GM18519 (cell line): ENCODE data around the gene KDM2A.

ENCODE experiments used
- ATAC-seq: cut with Tn5 transposase; IDR thresholded peaks from one replicate; pipeline ENCODE4 v1.9.1; 2021; ENCODE audit warnings: mild to moderate bottlenecking, moderate library complexity; ENCODE audit not compliant: unreplicated experiment, low FRiP score

The KDM2A gene

GRCh38 chr11:67295846-67296245, 176.8 kb downstream of the KDM2A start:
- ATAC-seq: no peak

- no peak for ATAC-seq
These were observed 179.7 kb downstream of the KDM2A start for GRCh38 chr11:67298786-67299185.

GRCh38 chr11:67299471-67300191, 180.6 kb downstream of the KDM2A start:
- no peak for ATAC-seq

GRCh38 chr11:67300256-67300755, 181.2 kb downstream of the KDM2A start:
- ATAC-seq: no peak

- ATAC-seq: no peak
These were observed 181.8 kb downstream of the KDM2A start for GRCh38 chr11:67300756-67301312.

- no peak for ATAC-seq
These were observed 182.4 kb downstream of the KDM2A start for GRCh38 chr11:67301313-67301921.

GRCh38 chr11:67301951-67302516, 183.0 kb downstream of the KDM2A start:
- no peak for ATAC-seq

- no peak for ATAC-seq
These were observed 183.6 kb downstream of the KDM2A start for GRCh38 chr11:67302571-67303131.

GRCh38 chr11:67303132-67303834, 184.2 kb downstream of the KDM2A start, which contains the start of gene SSH3:
Gene SSH3 (plus strand): TSS chr11:67303530. CDS start chr11:67303626, 96 bp downstream.
- no peak for ATAC-seq

GRCh38 chr11:67303835-67304411, 184.9 kb downstream of the KDM2A start:
- ATAC-seq: no peak

GRCh38 chr11:67304511-67305113, 185.5 kb downstream of the KDM2A start:
- no peak for ATAC-seq

- no peak for ATAC-seq
These were observed 187.9 kb downstream of the KDM2A start for GRCh38 chr11:67306769-67307544.

GRCh38 chr11:67307545-67308001, 188.5 kb downstream of the KDM2A start:
- ATAC-seq: no peak
